GM10847 (cell line): Measurements from ENCODE around the gene SOX9.

ENCODE experiments used
- POLR2A ChIP-seq: IDR thresholded peaks from 2 replicates; pipeline ENCODE4 v1.6.1; 2011; ENCODE audit not compliant: insufficient read length; ENCODE audit errors: extremely low read depth

SOX9 gene

DNA sequence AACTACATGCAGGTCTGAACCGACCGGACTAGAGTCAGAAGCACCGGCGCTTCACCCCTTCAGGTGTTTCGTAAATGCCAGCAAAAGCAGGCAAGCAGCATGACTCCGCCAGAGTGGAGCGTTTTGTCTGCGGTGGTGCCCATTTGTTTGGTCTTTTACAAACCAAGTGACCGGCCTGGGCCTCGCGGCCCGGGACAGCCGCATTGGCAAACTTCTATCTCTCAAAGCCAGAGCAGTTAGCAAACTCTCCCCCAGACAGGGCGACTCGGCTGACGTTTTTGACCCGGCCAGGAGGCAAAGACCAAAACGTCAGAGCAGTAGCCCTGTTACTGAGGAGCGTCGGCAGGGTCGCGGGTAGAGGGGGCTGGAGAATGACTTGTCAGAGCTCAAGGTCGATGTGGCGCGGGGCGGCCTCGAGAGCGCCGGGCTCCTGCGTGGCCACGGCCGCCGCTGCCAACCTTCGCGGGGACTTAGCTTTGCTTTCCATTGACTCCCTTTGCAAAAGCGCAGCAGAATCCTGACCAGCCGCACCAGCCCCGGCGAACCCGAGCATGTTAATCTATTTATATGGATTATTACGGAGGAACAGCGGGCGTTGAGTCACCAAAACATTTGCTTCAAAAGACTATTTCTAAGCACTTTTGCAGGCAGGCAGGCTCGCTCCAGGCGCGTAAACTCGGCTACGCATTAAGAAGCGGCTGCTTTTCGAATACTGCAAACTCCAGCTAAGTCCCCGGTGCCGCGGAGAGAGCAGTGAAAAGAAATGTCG is 763 bp upstream of the SOX9 start:
- TF ChIP-seq POLR2A, result no peak

DNA sequence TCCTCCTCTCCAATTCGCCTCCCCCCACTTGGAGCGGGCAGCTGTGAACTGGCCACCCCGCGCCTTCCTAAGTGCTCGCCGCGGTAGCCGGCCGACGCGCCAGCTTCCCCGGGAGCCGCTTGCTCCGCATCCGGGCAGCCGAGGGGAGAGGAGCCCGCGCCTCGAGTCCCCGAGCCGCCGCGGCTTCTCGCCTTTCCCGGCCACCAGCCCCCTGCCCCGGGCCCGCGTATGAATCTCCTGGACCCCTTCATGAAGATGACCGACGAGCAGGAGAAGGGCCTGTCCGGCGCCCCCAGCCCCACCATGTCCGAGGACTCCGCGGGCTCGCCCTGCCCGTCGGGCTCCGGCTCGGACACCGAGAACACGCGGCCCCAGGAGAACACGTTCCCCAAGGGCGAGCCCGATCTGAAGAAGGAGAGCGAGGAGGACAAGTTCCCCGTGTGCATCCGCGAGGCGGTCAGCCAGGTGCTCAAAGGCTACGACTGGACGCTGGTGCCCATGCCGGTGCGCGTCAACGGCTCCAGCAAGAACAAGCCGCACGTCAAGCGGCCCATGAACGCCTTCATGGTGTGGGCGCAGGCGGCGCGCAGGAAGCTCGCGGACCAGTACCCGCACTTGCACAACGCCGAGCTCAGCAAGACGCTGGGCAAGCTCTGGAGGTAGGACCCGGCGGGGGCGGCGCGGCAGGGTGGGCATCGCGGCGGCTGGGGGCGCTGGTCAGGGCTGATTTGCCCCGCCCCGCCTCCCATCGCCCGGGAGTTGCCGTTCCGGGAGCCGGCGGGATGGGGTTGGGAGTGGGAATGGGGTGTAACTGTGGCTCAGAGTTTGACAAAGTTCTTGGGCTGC is 567 bp downstream of the SOX9 start:
- TF ChIP-seq POLR2A, result no peak

DNA sequence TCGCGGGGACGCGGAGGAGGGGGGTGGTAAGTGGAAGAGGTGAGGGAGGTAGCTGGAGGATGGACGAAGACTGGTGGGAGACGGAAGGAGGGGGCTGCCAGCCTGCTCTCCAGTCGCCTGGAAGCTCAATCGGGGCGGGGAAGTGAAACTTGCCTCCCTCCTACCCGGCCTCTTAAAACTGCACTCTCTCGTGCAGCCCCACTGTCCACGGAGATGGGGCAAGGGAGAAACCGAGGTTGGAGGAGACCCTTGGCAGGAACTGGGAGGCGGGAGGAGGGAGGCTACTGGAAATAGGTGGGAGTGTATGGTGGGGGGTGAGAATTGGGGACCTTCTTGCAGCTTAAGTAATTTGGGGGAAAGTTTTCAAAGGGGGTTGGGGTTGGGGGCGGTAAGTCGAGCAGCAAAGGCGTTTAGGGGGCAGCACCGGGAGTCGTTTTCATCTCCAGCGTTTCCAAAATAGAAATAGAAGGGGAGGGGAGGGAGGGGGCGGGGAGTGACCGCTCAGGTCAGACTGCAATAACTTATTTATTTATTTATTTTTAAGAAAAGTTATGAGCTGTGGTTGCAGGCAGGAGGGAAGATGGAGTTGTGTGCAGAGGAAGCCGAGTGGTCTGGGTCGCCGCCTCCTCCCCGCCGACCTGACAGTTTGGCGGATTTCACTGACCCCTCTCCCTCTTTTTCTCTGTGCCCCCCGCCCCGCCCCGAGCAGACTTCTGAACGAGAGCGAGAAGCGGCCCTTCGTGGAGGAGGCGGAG is 1.4 kb downstream of the SOX9 start:
- no peak for TF ChIP-seq POLR2A

DNA sequence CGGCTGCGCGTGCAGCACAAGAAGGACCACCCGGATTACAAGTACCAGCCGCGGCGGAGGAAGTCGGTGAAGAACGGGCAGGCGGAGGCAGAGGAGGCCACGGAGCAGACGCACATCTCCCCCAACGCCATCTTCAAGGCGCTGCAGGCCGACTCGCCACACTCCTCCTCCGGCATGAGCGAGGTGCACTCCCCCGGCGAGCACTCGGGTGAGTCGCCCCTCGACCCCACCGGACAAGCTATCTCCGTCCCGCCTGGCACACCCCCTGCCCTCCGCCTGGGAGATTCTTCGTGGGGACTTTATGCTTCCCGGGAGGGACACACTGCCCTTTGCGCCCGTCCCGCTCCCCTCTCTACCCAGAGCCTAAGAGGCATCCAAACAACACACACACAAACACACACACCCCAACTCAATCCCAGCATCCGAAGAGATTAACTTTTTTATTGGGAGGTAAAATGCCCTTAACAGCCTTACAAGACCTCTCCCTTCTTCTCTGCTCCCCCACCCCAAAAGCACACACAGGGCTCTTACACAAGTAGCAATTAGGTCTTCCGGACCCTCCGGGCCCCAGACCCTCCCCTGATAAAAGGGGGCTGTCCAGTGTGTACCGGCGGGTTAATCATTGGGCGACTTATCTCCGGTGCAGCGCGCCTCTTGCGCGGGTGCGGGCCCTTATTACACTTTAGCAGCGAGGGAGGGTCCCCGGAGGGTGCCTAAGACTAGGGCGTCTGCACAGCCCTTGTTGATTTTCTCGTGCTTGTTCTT is 2.1 kb downstream of the SOX9 start:
- TF ChIP-seq POLR2A, result no peak

DNA sequence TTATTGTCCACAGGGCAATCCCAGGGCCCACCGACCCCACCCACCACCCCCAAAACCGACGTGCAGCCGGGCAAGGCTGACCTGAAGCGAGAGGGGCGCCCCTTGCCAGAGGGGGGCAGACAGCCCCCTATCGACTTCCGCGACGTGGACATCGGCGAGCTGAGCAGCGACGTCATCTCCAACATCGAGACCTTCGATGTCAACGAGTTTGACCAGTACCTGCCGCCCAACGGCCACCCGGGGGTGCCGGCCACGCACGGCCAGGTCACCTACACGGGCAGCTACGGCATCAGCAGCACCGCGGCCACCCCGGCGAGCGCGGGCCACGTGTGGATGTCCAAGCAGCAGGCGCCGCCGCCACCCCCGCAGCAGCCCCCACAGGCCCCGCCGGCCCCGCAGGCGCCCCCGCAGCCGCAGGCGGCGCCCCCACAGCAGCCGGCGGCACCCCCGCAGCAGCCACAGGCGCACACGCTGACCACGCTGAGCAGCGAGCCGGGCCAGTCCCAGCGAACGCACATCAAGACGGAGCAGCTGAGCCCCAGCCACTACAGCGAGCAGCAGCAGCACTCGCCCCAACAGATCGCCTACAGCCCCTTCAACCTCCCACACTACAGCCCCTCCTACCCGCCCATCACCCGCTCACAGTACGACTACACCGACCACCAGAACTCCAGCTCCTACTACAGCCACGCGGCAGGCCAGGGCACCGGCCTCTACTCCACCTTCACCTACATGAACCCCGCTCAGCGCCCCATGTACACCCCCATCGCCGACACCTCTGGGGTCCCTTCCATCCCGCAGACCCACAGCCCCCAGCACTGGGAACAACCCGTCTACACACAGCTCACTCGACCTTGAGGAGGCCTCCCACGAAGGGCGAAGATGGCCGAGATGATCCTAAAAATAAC is 3.0 kb downstream of the SOX9 start:
- TF ChIP-seq POLR2A, result no peak

DNA sequence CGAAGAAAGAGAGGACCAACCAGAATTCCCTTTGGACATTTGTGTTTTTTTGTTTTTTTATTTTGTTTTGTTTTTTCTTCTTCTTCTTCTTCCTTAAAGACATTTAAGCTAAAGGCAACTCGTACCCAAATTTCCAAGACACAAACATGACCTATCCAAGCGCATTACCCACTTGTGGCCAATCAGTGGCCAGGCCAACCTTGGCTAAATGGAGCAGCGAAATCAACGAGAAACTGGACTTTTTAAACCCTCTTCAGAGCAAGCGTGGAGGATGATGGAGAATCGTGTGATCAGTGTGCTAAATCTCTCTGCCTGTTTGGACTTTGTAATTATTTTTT is 3.6 kb downstream of the SOX9 start:
- no peak for TF ChIP-seq POLR2A

DNA sequence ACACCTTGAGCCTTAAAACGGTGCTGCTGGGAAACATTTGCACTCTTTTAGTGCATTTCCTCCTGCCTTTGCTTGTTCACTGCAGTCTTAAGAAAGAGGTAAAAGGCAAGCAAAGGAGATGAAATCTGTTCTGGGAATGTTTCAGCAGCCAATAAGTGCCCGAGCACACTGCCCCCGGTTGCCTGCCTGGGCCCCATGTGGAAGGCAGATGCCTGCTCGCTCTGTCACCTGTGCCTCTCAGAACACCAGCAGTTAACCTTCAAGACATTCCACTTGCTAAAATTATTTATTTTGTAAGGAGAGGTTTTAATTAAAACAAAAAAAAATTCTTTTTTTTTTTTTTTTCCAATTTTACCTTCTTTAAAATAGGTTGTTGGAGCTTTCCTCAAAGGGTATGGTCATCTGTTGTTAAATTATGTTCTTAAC is 4.4 kb downstream of the SOX9 start:
- TF ChIP-seq POLR2A, result no peak

DNA sequence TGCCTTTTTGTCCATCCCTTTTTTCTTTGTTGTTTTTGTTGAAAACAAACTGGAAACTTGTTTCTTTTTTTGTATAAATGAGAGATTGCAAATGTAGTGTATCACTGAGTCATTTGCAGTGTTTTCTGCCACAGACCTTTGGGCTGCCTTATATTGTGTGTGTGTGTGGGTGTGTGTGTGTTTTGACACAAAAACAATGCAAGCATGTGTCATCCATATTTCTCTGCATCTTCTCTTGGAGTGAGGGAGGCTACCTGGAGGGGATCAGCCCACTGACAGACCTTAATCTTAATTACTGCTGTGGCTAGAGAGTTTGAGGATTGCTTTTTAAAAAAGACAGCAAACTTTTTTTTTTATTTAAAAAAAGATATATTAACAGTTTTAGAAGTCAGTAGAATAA is 4.9 kb downstream of the SOX9 start:
- no peak for TF ChIP-seq POLR2A

DNA sequence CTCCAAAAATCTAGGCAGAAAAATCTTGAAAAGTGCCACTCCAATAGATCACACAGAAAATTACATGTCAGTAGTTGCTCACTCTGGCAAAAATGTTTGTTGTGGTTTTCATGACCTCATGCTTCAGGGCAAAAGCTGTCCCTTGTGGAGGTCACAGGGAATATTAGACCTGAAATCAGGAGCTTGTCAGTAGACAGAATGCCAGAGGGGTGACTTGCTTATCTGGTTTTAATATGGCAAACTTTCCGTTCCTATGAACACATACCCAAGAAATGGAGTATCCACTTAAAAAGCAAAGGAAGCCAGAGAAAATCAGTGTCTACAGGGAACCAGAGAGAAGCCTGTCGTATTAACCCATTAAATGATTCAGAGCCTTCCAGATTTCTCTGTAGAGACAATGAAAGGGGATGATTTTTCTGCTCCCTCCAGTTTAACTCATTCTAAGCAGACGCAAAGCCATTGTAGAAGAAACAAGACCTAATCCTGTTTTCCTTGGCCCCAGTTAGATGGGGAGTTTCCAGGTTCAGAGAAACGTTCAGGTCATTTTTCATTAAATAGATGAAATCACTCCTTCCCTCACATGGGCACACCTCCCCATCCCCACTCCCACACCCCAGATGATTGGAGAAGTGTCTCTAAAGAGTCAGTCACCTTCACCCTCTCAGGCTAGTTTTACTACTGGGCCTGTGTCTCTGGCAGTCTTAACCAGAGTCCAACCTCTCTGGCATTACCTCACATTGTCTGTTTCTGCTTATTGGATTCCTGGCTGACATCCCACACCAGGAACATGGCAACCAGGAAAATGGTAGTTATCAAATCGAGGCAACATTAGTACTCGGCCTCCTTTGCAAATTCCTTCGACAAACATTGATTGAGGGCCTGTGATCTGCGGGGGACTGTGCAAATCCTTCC is 6.0 kb downstream of the SOX9 start:
- no peak for TF ChIP-seq POLR2A

DNA sequence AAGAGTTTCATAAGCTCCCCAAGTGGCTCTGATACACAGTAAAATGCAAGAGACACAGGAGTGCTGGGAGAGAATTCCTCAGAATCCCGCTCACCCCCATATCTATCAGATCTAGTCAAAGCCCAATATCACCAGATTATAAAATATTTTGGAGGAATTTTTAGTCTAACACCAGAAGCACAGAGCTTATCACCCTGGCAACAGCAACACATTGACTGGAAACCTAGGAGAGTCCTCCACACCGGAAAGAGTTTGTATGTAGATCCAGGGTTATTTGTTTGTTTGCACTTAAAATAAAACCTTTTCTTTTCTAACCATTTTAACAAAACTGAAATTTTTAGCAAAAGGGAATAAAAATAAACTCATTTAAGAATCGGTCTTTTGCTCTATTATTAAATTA is 7.2 kb downstream of the SOX9 start:
- no peak for TF ChIP-seq POLR2A

DNA sequence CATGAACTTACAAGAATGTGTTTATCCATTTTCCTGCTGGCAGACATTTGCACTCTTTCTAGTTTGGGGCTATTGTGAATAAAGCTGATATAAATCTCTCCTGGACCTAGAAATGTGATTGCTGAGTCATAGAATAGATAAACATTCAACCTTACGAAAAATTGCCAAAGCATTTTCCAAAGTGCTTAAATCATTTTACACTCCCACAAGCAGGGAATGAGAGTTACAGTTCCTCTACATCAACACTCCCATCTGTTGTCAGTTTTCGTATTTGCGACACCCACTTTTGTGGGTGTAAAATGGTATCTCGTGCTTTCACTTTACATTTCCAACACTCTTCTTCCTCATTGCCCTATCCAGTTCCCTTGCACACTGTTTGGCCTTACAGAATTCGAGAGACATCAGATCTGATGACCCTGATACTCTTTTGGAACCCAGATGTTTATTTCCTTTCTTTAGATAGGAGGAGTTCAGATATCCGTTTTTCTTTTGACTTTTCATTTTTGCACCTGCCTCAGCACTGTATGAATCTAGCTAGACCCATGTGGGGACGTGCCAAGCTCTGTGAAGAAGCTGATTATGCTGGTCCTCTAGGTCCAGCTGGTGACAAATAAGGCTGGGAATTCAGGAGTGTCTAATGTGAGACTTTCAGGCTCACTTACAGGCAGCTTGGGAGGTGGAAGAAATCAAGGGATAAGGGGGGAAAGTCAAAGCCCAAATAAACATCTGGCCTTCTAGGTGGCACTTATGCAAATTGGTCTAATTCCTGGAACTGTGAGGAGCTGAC is 14.0 kb downstream of the SOX9 start:
- no peak for TF ChIP-seq POLR2A

DNA sequence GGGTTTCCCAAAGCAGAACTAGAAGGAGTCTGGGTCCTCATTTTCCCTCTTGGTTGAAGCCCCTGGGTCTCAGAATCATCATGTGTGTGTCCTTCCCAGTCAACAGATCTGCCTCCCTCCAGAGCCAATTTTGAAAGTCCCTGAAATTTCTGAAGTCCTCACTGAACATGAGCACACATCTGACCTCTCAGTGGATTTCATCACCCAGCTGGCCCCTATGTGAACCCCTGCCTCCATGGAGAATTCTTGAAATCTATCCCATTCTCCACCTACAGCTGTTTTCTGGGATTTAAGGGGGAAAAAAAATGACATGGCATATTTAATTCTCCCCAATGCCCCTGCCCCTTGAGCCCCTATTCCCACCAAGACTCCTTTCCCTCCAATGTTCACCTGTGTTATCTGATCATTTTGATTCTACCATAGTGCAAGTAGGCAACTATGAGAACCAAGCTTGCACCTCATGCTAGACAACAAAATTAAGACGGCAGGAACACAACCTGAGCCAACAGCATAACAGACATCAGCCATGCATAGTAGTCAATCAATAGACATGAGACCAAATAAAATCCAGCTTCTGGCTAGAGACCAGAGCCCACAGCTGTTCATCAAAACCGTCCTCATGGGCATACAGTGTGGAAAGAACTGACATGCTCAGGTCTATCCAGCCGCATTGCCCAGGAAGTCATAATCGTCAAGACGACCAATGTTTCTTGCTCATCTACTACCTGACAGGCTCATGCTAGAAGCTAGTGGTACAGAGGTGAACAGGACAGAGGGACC is 14.9 kb downstream of the SOX9 start:
- no peak for TF ChIP-seq POLR2A

DNA sequence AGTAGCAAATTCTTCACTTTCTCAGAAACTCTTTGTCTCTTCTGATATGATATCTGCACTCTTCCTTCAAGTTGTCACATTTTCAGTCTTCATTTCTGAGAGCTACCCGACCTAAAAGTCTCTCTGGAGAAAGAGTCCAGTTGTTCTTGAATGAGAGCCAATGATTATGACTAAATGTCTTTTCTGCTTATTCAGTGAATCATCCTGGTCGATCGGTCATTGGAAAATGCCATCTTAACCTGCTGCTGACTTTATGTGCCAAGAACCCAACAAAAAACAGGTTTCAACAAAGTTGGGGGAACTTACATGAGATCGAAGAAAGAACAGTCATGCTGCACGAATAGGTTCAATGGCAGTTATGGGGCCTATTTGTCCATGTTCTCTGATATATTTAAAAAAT is 15.9 kb downstream of the SOX9 start:
- no peak for TF ChIP-seq POLR2A
